ENCODE data around the gene OR8B12.

Gene OR8B12

GRCh38 chr11:124543554-124543953 lies at the start of gene OR8B12:
OR8B12 (minus strand) TSS chr11:124543654; CDS start chr11:124543654, 0 bp downstream.
- DNase-seq (ENCODE audit: low spot score): no peak

- no peak for DNase-seq (ENCODE audit: low spot score)
Observed at GRCh38 chr11:124592627-124593026, 49.2 kb upstream of the OR8B12 start.

GRCh38 chr11:124591430-124591829 lies 48.0 kb upstream of the OR8B12 start:
- DNase-seq (ENCODE audit: low spot score): no peak

- DNase-seq (ENCODE audit: low spot score): peak; percentile 70
Observed at GRCh38 chr11:124586238-124586860, 42.9 kb upstream of the OR8B12 start.

GRCh38 chr11:124584681-124585372 lies 41.4 kb upstream of the OR8B12 start:
- no peak for DNase-seq (ENCODE audit: low spot score)

GRCh38 chr11:124583781-124584180 lies 40.3 kb upstream of the OR8B12 start:
- DNase-seq (ENCODE audit: low spot score): no peak

- no peak for DNase-seq (ENCODE audit: low spot score)
Observed at GRCh38 chr11:124582565-124582964, 39.1 kb upstream of the OR8B12 start.

GRCh38 chr11:124581817-124582216 lies 38.4 kb upstream of the OR8B12 start:
- no peak for DNase-seq (ENCODE audit: low spot score)

GRCh38 chr11:124578761-124579160 lies 35.3 kb upstream of the OR8B12 start:
- no peak for DNase-seq (ENCODE audit: low spot score)

- peak; percentile 43 for DNase-seq (ENCODE audit: low spot score)
Observed at GRCh38 chr11:124577716-124578427, 34.4 kb upstream of the OR8B12 start.

- no peak for DNase-seq (ENCODE audit: low spot score)
Observed at GRCh38 chr11:124570160-124570559, 26.7 kb upstream of the OR8B12 start.

GRCh38 chr11:124569697-124570096 lies 26.2 kb upstream of the OR8B12 start, which contains the start of gene OR8A1:
OR8A1 (plus strand) TSS chr11:124569997; CDS start chr11:124570120, 123 bp downstream.
- no peak for DNase-seq (ENCODE audit: low spot score)

GRCh38 chr11:124556828-124557227 lies 13.4 kb upstream of the OR8B12 start:
- no peak for DNase-seq (ENCODE audit: low spot score)

GRCh38 chr11:124551987-124552386 lies 8.5 kb upstream of the OR8B12 start:
- DNase-seq (ENCODE audit: low spot score): no peak

GRCh38 chr11:124551189-124551588 lies 7.7 kb upstream of the OR8B12 start:
- no peak for DNase-seq (ENCODE audit: low spot score)

GRCh38 chr11:124543145-124543544 lies 309 bp downstream of the OR8B12 start:
- DNase-seq (ENCODE audit: low spot score): no peak

- no peak for DNase-seq (ENCODE audit: low spot score)
Observed at GRCh38 chr11:124541204-124541603, 2.2 kb downstream of the OR8B12 start.

GRCh38 chr11:124538019-124538418 lies 5.4 kb downstream of the OR8B12 start:
- no peak for DNase-seq (ENCODE audit: low spot score)

- DNase-seq (ENCODE audit: low spot score): peak; percentile 83
Observed at GRCh38 chr11:124536520-124536919, 6.9 kb downstream of the OR8B12 start.

GRCh38 chr11:124535552-124536232 lies 7.8 kb downstream of the OR8B12 start:
- DNase-seq (ENCODE audit: low spot score): no peak

- DNase-seq (ENCODE audit: low spot score): no peak
Observed at GRCh38 chr11:124534051-124534450, 9.4 kb downstream of the OR8B12 start.

- no peak for DNase-seq (ENCODE audit: low spot score)
Observed at GRCh38 chr11:124533626-124534025, 9.8 kb downstream of the OR8B12 start.

GRCh38 chr11:124520550-124520854 lies 23.0 kb downstream of the OR8B12 start:
- no peak for DNase-seq (ENCODE audit: low spot score)

Measured in Ammon's horn (tissue), 1 donor.